Activated CD8-positive, alpha-beta T cell treated with anti-CD3 and anti-CD28 coated beads for 36 hours (primary cell): ENCODE measurements around the gene STARD9. TPM values are rescaled to one million over a fixed set of nuclear protein-coding genes. Genes with fewer than 3 reads are reported as not detected.

Source experiments
- ATAC-seq: fragments of 200-7000 bp; cut with Tn5 transposase; one replicate; pipeline ENCODE4 v1.10.0; 2021; ENCODE audit warnings: mild to moderate bottlenecking, moderate library complexity
- CTCF ChIA-PET: fragments of 350-600 bp; sonication (Branson Sonifier 250); formaldehyde crosslinking; loops from one replicate; lab custom pipeline; 2021; ENCODE audit warnings: antibody characterized with exemption; lab: Charles Lee
- POLR2A ChIA-PET: fragments of 350-600 bp; sonication (Branson Sonifier 250); formaldehyde crosslinking; loops from one replicate; lab custom pipeline; 2021; ENCODE audit warnings: antibody characterized with exemption; lab: Charles Lee
- DNase-seq: peaks from one replicate; pipeline ENCODE4 v3.0.0-alpha.2; 2020
- H3K27ac Mint-ChIP-seq: one replicate; pipeline ENCODE4 v1.8.0; 2021; ENCODE audit warnings: mild to moderate bottlenecking, mixed read lengths
- H3K27me3 Mint-ChIP-seq: one replicate; pipeline ENCODE4 v1.8.0; 2021; ENCODE audit warnings: mixed read lengths
- H3K36me3 Mint-ChIP-seq: one replicate; pipeline ENCODE4 v1.8.0; 2021; ENCODE audit warnings: low read depth, mixed read lengths
- H3K4me1 Mint-ChIP-seq: one replicate; pipeline ENCODE4 v1.8.0; 2021; ENCODE audit warnings: low read depth, mixed read lengths
- H3K4me3 Mint-ChIP-seq: one replicate; pipeline ENCODE4 v1.8.0; 2021; ENCODE audit warnings: mild to moderate bottlenecking, moderate library complexity, mixed read lengths
- H3K9me3 Mint-ChIP-seq: one replicate; pipeline ENCODE4 v1.8.0; 2021; ENCODE audit warnings: mixed read lengths
- CTCF ChIP-seq: fragments of 200-600 bp; IDR thresholded peaks from one replicate; pipeline ENCODE4 v1.8.0; 2022; ENCODE audit warnings: antibody characterized with exemption, mild to moderate bottlenecking
- intact Hi-C: fragments of 100-400 bp; cut with micrococcal nuclease; formaldehyde crosslinking; loops from one replicate; pipeline ENCODE4 v1.10.0; 2022
- total RNA-seq, 2 experiments: library from RNA; stranded (reverse); gene quantifications; one replicate each; pipeline ENCODE4 v1.2.3, GENCODE V29; 2021

STARD9 gene
- total RNA-seq, 2 experiments from 2014 or later: 4.8 to 6.4 TPM

GRCh38 chr15:42716125-42716524 is 140.7 kb downstream of the STARD9 start:
- intact Hi-C loops: no loop called here
- H3K4me3 Mint-ChIP-seq: no peak overlapping the region
- DNase-seq (no peak), ATAC-seq (no peak)
- no peak overlapping the region for H3K27ac Mint-ChIP-seq
- no peak for TF ChIP-seq CTCF
- POLR2A ChIA-PET: interaction anchor here (1.1 kb wide), 1 partner anchor 27 kb away, joined by 3 read pairs; no protein-coding TSS in a partner anchor
- CTCF ChIA-PET: interaction anchor here (1.1 to 2.0 kb wide), 3 partner anchors 10 to 210 kb away, joined by 3 to 7 read pairs (median 5); no protein-coding TSS in a partner anchor
- H3K9me3 Mint-ChIP-seq: no peaks in the 10 kb centered on the region
- H3K27me3 Mint-ChIP-seq: no peaks in the 10 kb centered on the region
- peaks cover 6% of the 10 kb centered on the region for H3K36me3 Mint-ChIP-seq
- no peaks in the 10 kb centered on the region for H3K4me1 Mint-ChIP-seq

DNA sequence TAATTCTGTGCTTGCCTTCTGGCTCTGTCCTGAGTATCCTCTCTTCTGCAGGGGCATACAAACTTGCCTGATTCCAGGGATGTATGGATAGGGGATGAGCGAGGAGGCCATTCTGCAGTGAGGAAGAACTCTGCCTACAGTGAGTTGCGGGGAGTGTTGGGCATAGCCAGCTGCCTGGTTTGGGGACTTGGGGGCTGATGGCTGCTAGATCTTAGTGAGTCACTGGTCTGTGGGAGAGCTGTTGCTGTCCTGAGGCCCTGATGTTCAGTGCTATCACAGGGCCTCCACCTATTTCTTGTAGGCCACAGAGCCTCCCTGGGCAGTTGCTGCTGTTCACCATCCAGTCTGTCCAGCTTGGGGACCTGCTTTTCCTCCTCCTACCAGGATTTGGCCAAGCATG is 141.2 kb downstream of the STARD9 start:
- intact Hi-C loops: no loop called here
- Mint-ChIP-seq H3K36me3 (peaks cover 6% of the 10 kb centered on the region), H3K4me3 (no peak overlapping the region), H3K9me3 (no peaks in the 10 kb centered on the region), H3K27me3 (no peaks in the 10 kb centered on the region), H3K27ac (no peak overlapping the region), H3K4me1 (no peaks in the 10 kb centered on the region)
- TF ChIP-seq CTCF: no peak
- POLR2A ChIA-PET: interaction anchor here (0.9 to 1.1 kb wide), 3 partner anchors 16 to 28 kb away, joined by 3 read pairs; no protein-coding TSS in a partner anchor
- DNase-seq (no peak), ATAC-seq (no peak)
- CTCF ChIA-PET: interaction anchor here (1.4 to 2.0 kb wide), 2 partner anchors 12 to 210 kb away, joined by 5 to 7 read pairs; no protein-coding TSS in a partner anchor

- no peaks in the 10 kb centered on the region for H3K9me3 Mint-ChIP-seq
- ChIA-PET POLR2A (no interaction called here), CTCF (no interaction called here)
- DNase-seq: no peak
- ATAC-seq: no peak
- H3K4me1 Mint-ChIP-seq: no peaks in the 10 kb centered on the region
- H3K36me3 Mint-ChIP-seq: peaks cover 6% of the 10 kb centered on the region
- no peak overlapping the region for H3K4me3 Mint-ChIP-seq
- no peaks in the 10 kb centered on the region for H3K27me3 Mint-ChIP-seq
- no peak overlapping the region for H3K27ac Mint-ChIP-seq
- intact Hi-C loops: no loop called here
- TF ChIP-seq CTCF: no peak
These were observed 143.6 kb downstream of the STARD9 start for GRCh38 chr15:42719043-42719442.

DNA sequence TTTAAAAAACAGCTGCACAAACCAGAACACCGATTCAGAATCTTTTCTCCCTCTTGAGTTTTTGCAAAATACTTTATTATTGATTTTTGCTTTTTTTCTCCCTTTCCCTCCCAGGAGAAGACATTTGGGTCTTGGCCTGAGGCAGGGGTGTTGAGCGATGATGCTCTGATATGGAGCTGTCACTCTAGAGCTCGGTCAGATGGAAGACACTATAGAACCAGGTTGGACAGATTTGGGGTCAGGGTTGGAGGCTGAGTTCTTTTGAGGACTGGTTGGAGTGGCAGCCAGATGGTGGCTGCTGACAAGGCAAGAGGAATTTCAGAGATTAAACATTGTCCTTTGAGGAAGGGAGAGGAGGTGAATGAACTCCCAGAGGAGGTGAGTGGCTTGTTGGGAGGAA is 144.7 kb downstream of the STARD9 start:
- no peak for DNase-seq
- no peak for TF ChIP-seq CTCF
- no peaks in the 10 kb centered on the region for H3K4me1 Mint-ChIP-seq
- ChIA-PET CTCF (interaction anchor here (1.7 kb wide), 1 partner anchor 14 kb away, joined by 4 read pairs; no protein-coding TSS in a partner anchor), POLR2A (no interaction called here)
- intact Hi-C loops: no loop called here
- no peak overlapping the region for H3K4me3 Mint-ChIP-seq
- ATAC-seq: no peak
- H3K36me3 Mint-ChIP-seq: peaks cover 10% of the 10 kb centered on the region
- H3K9me3 Mint-ChIP-seq: no peaks in the 10 kb centered on the region
- H3K27me3 Mint-ChIP-seq: no peaks in the 10 kb centered on the region
- peak overlapping the region; percentile 37 for H3K27ac Mint-ChIP-seq

- H3K36me3 Mint-ChIP-seq: peaks cover 15% of the 10 kb centered on the region
These were observed 145.6 kb downstream of the STARD9 start for GRCh38 chr15:42721016-42721415.

More at GRCh38 chr15:42721016-42721415, 145.6 kb downstream of the STARD9 start:
- no peak for TF ChIP-seq CTCF
- ATAC-seq (no peak), DNase-seq (no peak)
- Mint-ChIP-seq H3K27ac (no peak overlapping the region), H3K27me3 (no peaks in the 10 kb centered on the region), H3K9me3 (no peaks in the 10 kb centered on the region), H3K4me1 (no peaks in the 10 kb centered on the region), H3K4me3 (no peak overlapping the region)
- ChIA-PET POLR2A (no interaction called here), CTCF (interaction anchor here (1.7 kb wide), 1 partner anchor 15 kb away, joined by 4 read pairs; no protein-coding TSS in a partner anchor)
- intact Hi-C loops: no loop called here
